Stimulated activated CD8-positive, alpha-beta memory T cell treated with anti-CD3 and anti-CD28 coated beads, Interleukin-4, amount 100 ng/mL, for 24 hours (primary cell): ENCODE measurements around the gene TRIM44.
"Not testable (repeated sequence)": the region's sequence is repeated elsewhere in the genome, so short reads cannot be mapped to it uniquely, and the experiment has no call there.

Source experiments
- DNase-seq: peaks from one replicate; pipeline ENCODE4 v3.0.0-alpha.2; 2020; ENCODE audit warnings: low read depth

TRIM44 gene

GRCh38 chr11:35672608-35673007, 10.0 kb downstream of the TRIM44 start:
- no peak for DNase-seq

GRCh38 chr11:35675901-35676610, 13.5 kb downstream of the TRIM44 start:
- DNase-seq = no peak

- DNase-seq = no peak
Observed at GRCh38 chr11:35676611-35676965, 14.0 kb downstream of the TRIM44 start.

DNA sequence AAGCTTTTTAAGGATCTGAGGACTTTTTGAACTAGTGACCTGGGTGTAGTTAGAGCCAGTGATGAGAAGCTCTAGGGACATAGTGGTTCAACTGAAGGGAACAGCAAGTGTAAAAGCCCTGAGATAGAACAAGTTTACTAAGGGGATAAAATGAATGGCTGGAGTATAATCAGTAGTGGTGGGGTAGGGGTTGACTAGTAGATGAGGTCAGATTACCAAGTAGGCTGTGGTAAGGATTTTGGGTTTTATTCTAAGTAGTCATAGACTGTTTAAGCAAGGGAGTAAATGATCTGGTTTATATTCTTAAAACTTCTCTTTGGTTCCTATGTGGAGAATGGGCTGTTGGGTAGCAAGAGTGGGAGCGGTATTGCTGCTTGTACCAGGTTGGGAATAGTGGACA, 15.3 kb downstream of the TRIM44 start:
- no peak for DNase-seq

GRCh38 chr11:35678471-35678870, 15.9 kb downstream of the TRIM44 start:
- DNase-seq = no peak

- no peak for DNase-seq
Observed at GRCh38 chr11:35678975-35679374, 16.4 kb downstream of the TRIM44 start.

DNA sequence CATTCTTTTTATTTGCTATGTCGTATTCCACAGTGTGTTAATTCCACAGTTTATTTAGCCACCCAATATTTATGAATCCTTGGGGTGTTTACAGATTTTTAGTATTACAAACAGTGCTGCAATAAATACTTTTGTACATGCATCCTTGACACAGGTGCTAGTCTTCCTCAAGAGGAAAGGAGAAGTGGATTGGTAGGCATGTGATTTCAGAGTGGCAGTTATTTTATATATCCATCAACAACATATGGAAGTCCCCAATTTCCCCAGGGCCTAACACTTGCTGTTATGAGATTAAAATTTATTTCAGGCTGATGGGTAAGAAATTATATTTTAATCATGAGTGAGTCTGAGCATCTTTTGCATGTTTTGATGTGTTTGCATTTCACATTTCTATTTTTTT, 17.9 kb downstream of the TRIM44 start:
- no peak for DNase-seq

DNA sequence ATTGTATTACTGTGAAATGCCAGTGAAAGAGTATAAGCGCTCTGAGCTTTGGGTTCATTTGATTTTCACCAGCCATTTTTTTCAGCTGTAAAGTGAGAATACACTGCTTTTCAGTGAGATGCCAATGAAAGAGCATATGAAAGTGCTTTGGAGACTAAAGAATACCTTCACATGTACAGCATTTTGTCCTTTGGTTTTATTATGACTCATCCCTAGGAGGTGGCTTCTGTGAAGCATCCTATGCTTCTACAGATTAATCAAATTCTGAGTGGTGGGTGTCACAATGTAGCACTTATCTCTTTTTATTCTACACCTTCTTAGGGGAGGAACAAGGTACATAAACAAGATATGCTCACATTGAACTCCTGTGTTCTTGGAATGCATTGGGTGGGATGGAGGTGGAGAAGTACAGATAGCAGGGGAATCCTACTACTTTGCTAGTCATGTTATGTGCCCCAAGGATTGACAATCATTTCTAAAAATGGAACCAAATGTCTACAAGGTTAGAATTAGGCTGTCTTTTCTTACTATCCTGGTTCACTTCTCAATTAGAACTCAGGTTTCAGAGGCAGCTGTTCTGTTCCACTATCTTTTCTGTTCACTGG, 18.7 kb downstream of the TRIM44 start:
- DNase-seq = no peak

GRCh38 chr11:35682230-35683173, 19.9 kb downstream of the TRIM44 start:
- DNase-seq = no peak

DNA sequence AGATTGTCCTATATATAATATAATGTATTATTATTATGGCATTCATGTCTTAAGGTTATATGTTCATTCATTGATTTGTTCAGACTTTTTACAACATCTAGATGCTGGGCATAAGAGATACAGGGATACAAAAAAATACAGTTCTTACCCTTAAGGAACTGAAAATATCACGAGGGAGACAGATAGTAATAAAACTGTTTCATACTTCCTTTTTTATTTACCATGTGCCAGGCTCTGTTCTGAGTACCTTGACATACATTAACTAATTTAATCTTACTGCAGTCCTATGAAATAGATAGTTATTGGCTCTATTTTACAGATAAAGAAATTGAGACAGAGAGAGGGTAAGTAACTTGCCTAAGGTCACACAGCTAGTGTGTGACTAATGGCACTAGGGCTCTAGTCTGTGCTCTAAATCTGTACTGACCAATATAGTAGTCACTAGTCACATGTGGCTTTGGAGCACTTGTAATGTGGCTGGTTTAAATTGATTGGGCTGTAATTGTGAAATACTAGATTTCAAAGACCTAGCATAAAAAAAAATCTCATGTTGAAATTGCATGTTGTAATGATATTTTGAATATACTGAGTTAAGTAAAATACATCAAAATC, 21.3 kb downstream of the TRIM44 start:
- no peak for DNase-seq

DNA sequence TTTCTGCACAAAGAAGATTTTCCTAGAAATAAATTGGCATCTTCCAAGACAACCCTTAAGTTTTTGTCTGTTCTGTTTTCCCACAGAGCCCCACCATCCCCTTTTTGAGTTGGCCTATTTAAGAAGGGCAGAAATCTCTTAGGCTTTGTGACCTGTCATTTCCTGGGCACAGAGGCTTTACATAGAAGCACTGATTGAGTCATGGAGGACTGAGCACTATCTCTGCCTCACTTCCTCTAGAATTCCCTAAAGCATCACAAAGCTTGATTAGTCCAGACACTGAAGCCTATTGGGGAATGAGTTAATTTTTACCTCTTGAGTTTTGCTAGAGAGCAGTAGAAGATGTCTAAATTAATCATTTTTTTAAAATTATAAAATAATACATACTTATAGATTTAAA, 25.4 kb downstream of the TRIM44 start:
- DNase-seq = no peak

GRCh38 chr11:35689081-35689996, 26.8 kb downstream of the TRIM44 start:
- DNase-seq = no peak

GRCh38 chr11:35702126-35702525, 39.6 kb downstream of the TRIM44 start:
- DNase-seq = no peak

DNA sequence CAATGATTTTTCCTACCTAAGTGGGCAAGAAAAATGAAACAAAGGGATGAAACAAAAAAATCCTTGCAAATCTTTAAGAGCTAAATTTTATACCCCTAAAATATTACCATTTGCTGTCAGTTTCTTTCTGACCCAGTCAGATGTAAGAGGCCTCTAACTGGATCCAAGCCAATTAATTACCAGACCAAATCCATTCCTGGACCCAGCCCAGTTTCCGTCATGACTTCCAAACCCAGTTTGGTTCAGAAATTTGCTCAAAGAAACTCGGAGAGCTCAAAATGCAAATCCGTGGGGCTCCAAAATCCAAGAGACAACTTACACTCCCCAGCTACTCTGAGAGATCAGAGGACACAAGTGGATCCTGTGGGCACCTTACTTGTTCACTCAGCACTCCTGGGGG, 46.8 kb downstream of the TRIM44 start:
- DNase-seq = no peak

- no peak for DNase-seq
Observed at GRCh38 chr11:35711173-35711910, 48.8 kb downstream of the TRIM44 start.

GRCh38 chr11:35711924-35712323, 49.3 kb downstream of the TRIM44 start:
- DNase-seq = no peak

DNA sequence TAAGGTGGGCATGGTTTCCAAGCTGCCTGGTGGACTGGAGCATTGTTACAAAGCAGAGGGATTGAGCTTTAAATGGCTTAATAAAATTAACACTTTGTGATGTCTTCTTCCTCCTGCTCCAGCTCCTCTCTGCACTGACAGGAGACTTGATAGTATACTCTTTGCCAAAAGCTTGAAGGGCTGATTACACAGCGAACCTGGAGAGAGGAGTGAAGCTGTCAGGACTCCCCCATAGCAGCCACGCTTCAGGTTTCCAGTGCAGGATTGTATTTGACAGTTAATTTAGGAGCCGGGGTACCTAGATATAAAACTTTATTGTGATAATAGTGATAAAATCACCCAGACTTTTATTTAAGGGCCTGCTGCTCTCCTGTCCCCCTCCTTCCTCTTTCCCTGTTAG, 50.0 kb downstream of the TRIM44 start:
- no peak for DNase-seq

- no peak for DNase-seq
Observed at GRCh38 chr11:35714882-35715627, 52.5 kb downstream of the TRIM44 start.

- not testable (repeated sequence) for DNase-seq
Observed at GRCh38 chr11:35715677-35716076, 53.1 kb downstream of the TRIM44 start.

DNA sequence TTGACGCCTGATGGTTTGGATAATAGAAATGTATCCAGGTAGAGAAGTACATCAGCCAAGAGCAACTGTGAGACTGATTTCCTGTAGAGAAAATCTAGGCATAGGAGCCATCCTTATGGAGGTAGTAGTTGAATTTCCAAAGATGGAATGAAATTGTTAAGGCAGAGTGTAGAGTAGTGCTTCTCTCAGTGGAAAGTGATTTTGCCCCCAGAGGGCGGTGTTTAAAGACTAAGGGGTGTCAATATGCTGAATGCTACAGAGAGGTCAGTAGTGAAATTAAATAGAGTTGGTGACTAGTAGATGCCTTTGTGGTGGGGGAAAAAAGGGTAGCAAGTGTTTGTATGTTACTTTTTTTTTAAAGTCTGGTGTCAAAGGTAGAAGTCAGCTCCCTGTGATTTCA, 54.5 kb downstream of the TRIM44 start:
- no peak for DNase-seq
